Transverse colon (tissue), 4 donors: ENCODE results near the gene OOSP4B.

Source experiments
- EP300 ChIP-seq: sonication (generic); formaldehyde crosslinking; IDR thresholded peaks from one replicate; pipeline ENCODE4 v1.6.1; 2017; ENCODE audit warnings: antibody characterized with exemption, low read depth
- POLR2A ChIP-seq: fragments of 450-650 bp; IDR thresholded peaks from one replicate; pipeline ENCODE4 v1.6.1; 2016; ENCODE audit warnings: antibody characterized with exemption, mild to moderate bottlenecking, moderate library complexity
- POLR2AphosphoS5 ChIP-seq, 3 donors: sonication (generic); formaldehyde crosslinking; IDR thresholded peaks; one replicate each; pipeline ENCODE4 v1.6.1; 2016; ENCODE audit warnings: antibody characterized with exemption in 3 of 3
- TF ChIP-seq, protein P1 (sequence below), 5 experiments: fragments of 200-600 bp in 3 of 5; fragments of 450-650 bp in 2 of 5; sonication (generic) in 3 of 5; IDR thresholded peaks; 1 replicate in 2 of 5; 2 replicates in 3 of 5; pipeline ENCODE4 v1.5.1; 2016 to 2017; ENCODE audit warnings: antibody characterized with exemption in 5 of 5, inconsistent platforms in 3 of 5, mild to moderate bottlenecking in 2 of 5, moderate library complexity in 1 of 5

DNA sequence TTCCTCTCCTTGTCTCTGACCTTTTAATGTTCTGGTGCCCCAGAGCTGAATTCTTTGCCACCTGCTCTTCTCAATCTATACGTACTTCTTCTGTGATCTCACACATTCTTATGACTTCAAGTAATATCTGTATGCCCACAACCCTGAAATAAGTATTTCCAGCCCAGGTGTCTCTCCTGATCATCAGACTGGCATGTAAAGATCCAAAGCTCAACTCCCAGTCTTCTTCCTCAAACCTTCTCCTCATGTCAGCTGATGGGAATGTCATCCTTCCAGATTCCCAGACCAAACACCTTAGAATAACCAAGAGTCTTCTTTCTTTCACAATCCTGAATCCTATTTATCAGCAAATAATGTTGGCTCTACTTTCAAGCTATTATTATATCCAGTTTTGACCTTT is 48.8 kb downstream of the OOSP4B start:
- TF ChIP-seq, protein P1, sequence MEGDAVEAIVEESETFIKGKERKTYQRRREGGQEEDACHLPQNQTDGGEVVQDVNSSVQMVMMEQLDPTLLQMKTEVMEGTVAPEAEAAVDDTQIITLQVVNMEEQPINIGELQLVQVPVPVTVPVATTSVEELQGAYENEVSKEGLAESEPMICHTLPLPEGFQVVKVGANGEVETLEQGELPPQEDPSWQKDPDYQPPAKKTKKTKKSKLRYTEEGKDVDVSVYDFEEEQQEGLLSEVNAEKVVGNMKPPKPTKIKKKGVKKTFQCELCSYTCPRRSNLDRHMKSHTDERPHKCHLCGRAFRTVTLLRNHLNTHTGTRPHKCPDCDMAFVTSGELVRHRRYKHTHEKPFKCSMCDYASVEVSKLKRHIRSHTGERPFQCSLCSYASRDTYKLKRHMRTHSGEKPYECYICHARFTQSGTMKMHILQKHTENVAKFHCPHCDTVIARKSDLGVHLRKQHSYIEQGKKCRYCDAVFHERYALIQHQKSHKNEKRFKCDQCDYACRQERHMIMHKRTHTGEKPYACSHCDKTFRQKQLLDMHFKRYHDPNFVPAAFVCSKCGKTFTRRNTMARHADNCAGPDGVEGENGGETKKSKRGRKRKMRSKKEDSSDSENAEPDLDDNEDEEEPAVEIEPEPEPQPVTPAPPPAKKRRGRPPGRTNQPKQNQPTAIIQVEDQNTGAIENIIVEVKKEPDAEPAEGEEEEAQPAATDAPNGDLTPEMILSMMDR (IDR thresholded peaks at IDR 0.05) = no peak
- TF ChIP-seq POLR2A = no peak
- TF ChIP-seq EP300 = no peak
- no peak for TF ChIP-seq POLR2AphosphoS5 (IDR thresholded peaks at IDR 0.05)
